SW480 (cell line): Measurements from ENCODE around the gene ARHGAP8.
"Not testable (repeated sequence)": the region's sequence is repeated elsewhere in the genome, so short reads cannot be mapped to it uniquely, and the experiment has no call there.

Source experiments
- DNase-seq: peaks from one replicate; pipeline ENCODE4 v3.0.0-alpha.2; 2016; ENCODE audit warnings: low spot score

Gene ARHGAP8

DNA sequence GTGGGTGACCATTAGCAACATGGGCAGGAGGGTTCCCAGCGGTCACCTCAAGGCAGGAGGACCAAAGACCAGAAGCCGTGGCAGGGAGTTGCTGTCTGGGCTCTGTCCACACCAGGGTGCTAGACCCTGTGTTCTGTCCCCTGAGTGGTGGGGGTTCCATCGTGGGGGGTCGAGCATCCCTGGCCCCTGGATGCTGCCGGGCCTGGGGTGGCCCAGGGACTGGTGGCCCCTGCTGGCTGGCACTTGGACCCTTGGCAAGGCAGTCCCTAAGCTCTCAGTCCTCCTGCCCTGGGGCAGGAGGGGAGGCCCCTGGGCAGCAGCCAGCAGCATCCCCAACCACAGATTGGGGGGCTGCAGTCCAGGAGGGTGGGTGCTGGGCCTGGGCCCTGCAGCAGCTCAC is 13.4 kb upstream of the ARHGAP8 start:
- no peak for DNase-seq

DNA sequence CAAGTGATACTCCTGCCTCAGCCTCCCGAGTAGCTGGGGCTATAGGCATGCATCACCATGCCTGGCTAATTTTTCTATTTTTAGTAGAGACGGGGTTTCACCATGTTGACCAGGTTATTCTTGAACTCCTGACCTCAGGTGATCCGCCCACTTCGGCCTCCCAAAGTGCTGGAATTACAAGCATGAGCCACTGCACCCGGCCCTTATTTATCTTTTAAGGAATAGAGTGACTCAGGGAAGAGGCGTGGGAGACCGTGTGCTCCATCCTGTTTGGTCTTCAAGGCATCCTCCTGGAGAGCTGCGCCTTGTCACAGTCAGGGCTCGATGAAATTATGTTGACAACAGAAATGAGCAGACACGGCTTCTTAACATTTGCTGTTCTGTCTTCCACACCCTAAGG is 12.7 kb upstream of the ARHGAP8 start:
- peak; percentile 39 for DNase-seq

DNA sequence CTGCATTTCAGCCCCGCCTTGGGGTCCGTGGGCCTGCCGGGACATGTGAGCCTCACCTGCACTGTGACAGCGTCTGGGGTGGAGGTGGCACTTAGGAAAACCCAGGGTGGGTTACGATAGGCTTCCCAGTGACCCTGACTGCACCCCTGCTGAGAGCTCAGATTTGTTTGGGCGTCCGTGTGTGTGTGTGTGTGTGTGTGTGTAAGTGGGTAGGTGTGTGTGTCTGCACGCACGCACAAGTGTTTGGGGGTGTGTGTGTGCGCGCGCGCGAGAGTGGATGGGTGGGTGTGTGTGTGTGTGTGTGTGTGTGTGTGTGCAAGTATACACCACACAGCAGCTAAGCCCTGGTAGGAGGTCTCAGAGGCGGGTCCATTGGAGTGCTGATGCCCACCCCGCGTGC is 12.1 kb upstream of the ARHGAP8 start:
- no peak for DNase-seq

DNA sequence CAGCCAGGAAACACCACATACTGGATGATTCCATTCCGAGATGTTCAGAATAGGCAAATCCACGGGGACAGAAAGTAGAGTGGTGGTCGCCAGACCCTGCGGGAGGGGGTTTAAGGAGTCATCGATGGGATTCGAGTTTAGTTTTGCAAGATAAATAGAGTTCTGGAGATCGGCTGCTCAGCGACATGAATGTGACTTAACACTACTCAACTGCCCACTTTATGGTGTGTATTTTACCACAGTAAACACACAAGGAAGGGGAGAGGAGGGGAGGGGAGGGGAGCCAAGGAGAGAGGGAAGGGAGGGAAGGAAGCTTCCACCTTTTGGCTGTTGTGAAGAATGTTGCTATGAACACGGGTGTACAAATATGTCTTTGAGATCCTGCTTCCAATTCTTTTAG is 10.4 kb upstream of the ARHGAP8 start:
- DNase-seq: no peak

DNA sequence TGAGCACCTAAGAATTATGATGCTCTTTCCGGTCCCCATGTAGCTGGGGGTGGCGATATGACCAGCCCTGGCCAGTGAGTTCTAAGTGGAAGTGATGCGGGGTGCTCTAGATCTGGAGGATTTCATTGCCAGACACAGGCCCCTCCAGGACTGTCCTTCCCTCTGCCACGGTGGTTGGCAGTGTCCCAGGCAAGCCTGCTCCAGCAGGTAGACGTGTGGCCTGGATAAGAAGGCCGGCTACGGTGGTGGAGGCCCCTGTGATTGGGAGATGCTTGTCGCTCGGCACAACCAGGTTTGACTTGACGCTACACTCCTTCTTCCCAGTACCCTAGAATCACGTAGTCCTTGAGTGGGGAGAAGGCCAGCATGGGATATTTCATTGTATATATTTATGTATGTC is 9.1 kb upstream of the ARHGAP8 start:
- DNase-seq: no peak

DNA sequence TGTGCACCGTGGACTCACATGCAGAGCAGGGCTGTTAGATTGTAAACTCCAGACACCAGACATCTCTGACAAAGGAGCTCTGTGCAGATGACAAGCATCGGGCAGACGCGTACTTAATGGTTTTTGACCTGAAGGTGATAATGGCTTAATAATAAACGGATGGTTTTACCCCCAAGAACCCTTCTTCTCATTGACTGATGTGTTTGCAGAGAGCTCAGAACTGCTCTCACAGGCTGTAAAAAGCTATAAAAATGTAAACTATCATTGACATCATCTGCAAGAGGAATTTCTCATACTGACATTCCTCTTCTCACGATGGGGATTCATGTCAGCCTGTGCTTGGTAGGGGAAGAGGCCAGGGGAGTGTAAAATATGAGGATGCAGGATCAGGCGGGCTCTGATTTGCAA is 8.6 kb upstream of the ARHGAP8 start:
- no peak for DNase-seq

DNA sequence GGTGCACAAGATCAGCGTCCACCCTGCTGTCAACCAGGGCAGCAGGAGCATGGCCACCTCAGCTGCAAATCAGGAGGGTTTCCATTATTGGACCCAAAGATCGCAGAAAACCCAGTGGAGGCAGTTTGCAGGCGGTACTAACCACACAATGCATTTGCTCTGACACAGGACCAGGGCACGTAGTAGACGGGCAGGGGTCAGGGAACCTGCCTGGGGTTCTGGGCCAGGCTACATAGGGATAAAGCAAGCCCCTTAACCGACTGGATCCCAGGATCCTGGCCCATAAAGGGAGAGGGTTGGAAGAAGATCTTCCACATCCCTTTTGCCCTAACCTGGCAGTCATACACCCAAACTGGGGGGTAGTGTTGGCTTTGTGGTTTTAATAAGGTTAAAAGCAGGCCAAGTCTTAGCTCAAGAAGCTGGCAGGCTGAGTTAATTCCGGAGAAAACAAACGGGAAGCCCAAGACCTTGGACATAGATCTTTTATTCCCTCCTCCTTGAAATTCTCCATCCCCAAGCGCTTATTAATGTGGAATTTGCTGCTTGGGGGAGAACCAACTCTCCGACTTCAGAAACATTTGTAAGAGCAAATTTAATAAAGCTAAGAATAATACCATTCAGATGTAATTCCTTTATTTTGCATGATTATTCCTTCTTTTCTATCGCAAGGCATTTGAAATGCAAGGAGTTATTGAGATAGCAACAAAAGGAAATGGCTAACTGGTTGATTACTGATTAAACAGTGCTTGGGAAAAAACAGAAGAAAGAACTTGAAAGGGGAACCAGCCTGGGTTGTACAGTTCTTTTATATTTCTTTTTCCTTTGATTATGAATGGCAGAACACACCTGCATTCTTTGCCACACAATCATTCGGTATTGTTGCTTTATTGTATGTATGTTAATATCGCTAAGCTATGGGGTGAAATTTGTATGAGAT is 6.3 kb upstream of the ARHGAP8 start:
- no peak for DNase-seq

DNA sequence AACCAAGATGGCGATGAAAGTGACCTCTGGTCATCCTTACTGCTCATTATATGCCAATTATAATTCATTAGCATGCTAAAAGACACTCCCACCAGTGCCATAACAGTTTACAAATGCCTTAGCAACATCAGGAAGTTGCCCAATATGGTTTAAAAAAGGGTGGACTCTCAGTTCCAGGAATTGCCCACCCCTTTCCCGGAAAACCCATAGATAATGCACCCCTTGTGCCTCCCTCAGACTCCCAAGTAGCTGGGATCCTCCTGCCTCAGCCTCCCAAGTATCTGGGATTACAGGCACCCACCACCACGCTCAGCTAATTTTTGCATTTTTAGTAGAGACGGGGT is 4.6 kb upstream of the ARHGAP8 start:
- not testable (repeated sequence) for DNase-seq

DNA sequence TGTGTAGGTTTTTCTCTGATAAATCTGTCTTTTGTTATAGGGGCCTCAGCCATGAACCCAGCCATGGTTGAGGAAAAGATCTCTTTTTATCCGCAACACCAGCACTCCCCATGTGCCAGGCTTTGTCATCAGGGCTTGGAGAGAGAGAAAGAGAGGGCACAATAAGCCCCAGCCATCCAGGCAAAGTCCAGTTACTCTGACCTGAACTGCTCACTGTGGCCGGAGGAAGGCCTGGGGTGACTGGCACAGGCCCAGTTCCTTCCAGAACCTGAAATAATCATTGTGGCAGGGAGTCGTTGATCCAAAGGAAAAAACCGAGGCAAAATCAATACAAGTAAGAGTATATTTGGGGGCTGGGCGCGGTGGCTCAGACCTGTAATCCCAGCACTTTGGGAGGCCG is 3.9 kb upstream of the ARHGAP8 start:
- no peak for DNase-seq

DNA sequence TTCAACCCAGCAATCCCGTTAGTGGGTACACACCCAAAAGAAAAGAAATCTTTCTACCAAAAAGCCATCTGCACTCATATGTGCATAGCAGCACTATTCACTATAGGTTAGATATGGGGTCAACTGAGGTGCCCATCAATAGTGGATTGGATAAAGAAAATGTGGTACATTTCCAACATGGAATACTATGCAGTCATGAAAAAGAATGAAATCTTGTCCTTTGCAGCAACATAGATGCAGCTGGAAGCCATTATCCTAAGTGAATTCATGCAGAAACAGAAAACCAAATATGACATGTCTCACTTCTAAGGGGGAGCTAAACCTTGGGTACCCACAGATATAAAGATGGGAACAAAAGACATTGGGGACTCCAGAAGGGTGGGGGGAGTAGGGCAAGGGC is 1.9 kb upstream of the ARHGAP8 start:
- no peak for DNase-seq

DNA sequence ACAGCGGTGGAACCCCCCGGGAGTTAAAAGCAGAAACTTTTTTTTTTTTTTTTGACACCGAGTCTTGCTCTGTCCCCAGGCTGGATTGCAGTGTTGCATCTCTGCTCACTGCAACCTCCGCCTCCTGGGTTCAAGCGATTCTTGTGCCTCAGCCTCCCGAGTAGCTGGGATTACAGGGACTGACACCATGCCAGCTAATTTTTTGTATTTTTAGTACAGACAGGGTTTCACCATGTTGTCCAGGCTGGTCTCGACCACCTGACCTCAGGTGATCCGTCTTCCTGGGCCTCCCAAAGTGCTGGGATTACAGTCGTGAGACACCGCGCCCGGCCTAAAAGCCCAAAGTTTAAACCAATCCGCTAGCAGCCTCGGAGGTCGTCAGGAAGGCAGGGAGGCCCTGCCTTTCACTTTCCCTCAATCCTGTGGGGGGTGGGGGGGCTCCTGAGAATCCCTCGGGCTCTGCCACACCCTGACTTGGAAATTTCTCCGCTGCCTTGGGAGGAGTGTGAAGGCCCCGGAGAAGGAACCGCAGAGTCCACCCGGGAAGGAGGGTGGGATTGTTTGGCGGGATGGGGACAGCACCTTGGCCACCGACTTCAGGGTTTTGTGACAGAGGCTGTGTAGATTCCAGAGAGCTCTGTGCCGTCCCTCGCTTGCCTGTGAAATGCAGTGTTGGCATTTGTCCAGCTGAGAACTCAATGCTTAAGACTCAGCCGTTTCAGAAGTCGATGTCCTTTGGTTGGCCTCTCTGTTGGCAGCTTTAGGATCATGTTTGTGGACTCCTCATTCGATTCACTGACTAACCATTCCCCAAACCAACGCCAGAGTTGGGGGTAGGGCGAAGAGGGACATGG is 1.0 kb downstream of the ARHGAP8 start:
- no peak for DNase-seq

DNA sequence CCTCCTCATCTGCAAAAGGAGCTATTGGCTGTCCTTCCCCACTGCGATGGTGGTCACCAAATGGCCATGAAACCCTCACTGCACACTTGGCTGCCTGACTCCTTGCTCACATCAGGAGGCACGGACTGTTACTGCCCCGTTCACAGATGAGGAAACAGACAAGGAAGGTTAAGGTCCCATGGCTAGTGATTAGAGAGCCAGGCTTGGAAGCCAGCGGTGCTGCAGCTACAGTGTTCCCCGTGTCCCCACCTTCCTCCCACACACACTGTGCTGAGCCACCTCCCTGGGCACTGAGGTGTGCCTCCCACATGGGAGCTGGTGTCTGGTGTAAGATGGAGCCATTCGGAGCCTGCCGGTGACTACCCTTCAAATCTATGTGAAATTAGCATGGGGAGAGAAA is 2.6 kb downstream of the ARHGAP8 start:
- DNase-seq: no peak

DNA sequence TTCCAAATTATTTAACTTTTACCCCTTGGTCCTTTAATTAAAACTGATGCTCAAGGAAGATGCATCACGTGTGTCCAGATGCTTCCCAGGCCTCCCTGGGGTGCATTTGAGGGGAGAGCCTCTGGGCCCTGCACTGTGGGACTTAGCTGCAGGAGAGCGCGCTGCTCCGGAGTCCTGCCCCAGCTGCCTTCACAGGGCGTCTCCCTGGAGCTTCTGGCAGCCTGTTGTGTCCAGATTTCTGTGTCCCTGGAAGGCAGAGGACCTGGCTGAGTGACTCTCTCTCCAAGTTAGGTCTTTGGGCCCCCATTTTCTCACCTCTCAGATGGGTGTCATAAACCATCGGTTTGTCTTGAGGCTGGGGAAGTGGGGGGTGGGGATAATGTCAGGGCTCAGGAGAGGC is 3.0 kb downstream of the ARHGAP8 start:
- DNase-seq: no peak

DNA sequence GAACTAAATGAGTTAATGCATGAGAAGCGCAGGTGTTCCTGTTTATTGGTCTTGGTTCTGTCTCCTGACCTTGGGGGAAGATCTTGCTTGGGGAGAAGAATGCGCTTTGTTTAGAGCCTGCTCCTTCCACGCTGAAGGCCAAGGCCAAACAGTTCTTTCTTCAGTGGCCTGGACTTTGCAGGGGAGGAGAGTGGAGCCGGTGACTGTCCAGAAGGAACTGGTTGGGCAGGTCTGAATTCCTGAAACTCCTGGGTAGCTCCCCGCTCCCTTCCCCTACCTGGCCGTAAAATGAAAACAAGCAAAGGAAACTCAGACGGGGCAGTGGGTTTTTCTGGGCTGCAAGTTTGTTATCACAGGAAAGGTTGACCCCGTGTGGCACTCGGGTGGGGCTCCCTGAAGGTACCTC is 3.6 kb downstream of the ARHGAP8 start:
- DNase-seq: no peak

DNA sequence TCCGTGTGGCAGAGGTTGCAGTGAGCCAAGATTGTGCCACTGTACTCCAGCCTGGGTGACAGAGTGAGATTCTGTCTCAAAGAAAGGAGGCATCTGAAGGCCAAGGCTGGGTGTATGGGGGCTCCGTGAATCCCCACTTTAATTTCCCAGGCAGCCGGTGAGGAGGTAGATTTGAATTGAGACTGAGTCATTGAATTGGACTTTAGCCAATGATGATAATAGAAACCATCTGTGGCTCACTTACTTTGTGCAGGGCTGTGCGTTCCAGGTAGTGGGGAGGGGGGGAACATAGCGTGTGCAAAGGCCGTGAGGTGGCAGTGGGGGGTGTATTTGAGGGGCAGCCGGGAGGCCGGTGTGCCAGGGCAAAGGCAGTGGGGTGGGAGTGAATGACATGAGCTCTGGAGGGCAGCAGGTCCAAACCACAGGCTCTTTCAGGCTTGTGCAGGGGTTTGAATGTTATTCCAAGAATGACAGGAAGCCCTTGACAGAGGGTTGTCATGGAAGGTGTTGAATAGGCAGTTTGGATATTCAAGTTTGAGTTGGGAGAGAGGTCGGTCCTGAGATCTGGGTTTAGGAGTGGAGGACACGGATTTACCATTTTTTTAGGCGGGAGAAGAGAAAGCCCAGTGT is 6.1 kb downstream of the ARHGAP8 start:
- DNase-seq: peak; percentile 25

DNA sequence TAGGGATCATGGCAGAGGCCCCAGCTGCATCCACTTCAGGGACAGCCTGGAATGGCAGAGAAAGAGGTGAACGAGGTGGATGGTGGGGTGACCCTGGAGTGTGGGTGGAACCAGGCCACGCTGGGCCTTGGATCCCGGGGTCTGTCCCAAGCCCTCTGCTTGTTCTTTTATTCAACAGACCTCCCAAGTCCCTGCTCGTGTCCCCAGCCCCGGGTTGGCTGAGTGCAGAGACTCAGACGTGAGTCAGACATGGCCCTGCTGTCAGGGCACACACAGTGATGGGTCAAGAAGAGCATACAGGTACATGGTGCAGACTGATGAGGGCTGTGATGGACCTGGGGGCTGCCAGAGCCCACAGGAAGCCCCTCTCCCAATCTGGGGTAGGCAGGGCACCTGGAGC is 6.6 kb downstream of the ARHGAP8 start:
- DNase-seq: no peak

DNA sequence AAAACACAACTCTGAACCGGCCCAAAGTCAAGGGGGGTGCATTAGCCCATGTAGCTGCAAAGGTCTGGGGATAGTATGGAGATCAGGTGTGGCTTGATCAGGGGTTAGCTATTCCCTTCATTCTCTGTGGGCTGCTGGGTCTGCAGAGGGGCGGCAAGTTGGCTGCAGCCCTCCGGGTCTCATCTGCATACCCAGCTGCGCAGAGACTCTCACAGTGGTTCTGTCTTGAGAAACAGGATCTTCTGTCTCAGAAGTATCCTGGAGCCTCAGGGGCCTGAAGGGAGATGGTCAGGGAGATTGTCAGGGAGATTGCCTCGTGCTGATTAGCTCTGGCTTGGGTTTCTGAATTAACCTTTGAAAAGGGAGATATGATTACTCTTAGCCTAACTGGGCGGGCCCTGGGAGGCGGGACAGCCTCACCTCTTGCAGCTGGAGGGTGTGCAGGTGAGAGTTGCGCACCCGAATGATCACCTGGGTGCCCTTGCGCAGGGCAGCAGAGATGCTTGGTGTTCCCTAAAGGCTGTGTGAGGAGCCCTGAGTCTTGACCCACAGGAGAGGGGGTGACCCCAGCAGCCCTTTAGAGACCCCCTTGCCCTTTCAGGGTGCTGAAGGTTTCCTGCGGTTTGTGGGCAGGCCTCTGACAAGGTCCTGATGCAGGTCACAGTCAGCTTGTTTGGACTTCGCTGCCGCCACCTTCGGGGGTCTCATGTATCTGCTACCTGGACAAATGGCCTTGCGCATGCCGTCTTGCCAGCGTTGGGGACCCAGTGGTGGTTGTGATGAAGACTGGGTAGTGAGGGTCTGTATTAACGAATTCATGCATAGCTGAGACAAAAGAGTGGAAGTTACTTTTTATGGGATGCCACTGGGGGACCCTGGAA is 7.3 kb downstream of the ARHGAP8 start:
- no peak for DNase-seq

DNA sequence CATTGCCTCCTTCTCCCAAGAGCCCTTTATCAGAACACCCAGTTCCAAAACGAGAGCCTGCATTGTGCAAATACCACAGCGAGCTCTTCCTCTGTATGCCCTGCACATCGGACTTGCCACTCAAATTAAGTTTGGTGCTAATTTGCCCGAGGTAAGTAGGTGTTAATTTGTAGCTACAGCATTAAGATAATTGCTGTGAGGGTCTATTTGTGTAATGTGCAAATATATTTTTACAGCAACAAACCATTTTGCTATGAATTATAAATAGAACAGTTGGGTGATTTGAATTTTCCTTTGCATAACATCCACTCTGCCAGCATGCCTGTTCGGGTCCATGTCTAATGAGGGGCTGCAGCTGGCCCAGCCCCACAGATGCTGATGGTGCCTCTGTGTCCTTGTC is 8.1 kb downstream of the ARHGAP8 start:
- DNase-seq: no peak

DNA sequence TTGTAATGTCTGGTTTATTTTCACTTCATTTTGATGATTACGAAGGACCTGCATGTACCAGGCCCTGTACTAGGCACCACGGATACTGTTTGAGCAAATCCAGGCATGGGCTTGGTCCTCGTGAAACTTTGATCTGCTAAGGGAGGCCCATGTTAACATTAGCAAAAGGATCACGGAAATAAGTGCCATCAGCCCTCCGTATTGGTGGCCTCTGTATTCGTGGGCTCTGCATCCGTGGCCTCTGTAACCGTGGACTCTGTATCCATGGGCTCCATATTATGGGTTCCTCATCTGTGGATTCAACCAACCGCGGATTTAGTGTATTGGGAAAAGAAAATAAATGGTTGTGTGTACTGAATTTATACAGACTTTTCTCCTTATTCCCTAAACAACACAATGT is 8.7 kb downstream of the ARHGAP8 start:
- DNase-seq: no peak

DNA sequence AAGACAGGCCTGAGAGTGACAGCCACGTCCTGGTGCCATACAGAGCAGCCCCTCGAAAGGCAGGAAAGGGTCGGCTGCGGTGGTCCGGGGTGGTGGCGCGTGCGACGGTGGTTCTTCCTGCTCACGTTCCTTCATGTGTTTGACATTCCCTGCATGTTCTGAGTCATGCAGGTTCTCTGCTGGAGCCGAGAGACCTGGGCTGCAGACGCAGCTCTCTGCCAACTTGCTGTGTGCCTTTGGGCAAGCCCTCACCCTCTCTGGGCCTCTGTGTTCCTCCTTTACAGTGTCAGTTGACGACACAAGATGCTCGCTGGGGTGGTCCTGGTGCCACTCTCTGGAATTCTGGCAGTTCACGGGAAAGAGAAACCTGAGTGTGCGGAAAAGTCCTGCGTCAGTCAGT is 12.0 kb downstream of the ARHGAP8 start:
- no peak for DNase-seq

DNA sequence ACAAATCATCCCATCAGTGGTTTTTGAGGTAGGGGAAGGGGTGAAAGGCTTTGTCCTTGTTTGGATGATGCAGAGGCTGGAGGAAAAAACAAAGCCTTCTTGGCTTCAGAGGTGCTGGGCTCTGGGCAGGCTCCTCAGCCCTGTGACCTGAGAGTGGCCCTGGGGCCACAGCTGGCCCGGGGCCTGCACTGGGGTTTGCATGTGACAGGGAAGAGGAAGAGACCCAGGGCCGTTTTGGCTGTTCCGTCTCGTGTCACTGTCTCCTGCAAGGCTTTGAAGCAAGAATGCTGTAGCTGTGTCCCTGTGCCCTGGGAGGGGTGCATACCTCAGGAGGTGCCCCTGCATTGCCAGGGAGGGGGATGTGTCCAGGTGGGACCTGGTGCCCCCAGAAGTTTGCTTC is 12.6 kb downstream of the ARHGAP8 start:
- DNase-seq: no peak
